ENCODE measurements around the gene TANGO6. TPM values are rescaled to one million over a fixed set of nuclear protein-coding genes. Genes with fewer than 3 reads are reported as not detected.

Gene TANGO6
- total RNA-seq, 1 experiment from 2014 or later = 18.2 TPM

DNA sequence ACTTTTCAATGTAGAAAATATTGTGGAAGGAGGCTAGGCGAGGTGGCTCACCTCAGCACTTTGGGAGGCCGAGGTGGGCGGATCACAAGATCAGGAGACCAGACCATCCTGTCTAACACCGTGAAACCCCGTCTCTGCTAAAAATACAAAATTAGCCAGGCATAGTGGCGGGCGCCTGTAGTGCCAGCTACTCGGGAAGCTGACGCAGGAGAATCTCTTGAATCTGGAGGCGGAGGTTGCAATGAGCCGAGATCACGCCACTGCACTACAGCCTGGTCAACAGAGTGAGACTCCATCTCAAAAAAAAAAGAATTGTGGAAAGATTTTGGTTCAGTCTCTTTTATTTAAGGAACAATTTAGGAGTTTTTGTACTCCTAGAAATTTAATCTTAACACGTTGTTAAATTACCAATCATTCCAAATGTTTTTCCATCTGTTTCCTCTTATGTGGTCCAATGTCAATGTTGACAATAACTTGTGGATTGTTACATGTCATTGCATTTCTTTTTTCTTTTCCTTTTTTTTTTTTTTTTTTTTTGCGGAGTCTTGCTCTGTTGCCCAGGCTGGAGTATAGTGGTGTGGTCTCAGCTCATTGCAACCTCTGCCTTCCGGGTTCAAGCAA lies 137.5 kb downstream of the TANGO6 start:
- H3K4me1 Mint-ChIP-seq (ENCODE audit: low read depth, unreplicated experiment) = no peaks in the 10 kb centered on the region
- H3K27me3 Mint-ChIP-seq (ENCODE audit: insufficient read depth, unreplicated experiment) = no peaks in the 10 kb centered on the region
- Histone ChIP-seq H3K27me3 (replicated peaks; ENCODE audit: control insufficient read depth, insufficient read depth, low read length) (no peaks in the 10 kb centered on the region), H3K36me3 (ENCODE audit: control insufficient read depth, insufficient read depth, low read length) (no peaks in the 10 kb centered on the region), H3K4me1 (no peaks in the 10 kb centered on the region), H3K4me3 (ENCODE audit: low read depth, low read length) (no peak overlapping the region), H3K9me3 (no peaks in the 10 kb centered on the region; the same call in 1 of the 2 replicates)
- no peak for DNase-seq
- H3K27ac Mint-ChIP-seq (ENCODE audit: unreplicated experiment) = no peak overlapping the region
- no peaks in the 10 kb centered on the region for H3K36me3 Mint-ChIP-seq (ENCODE audit: insufficient read depth, unreplicated experiment)
- TF ChIP-seq CTCF (IDR thresholded peaks at IDR 0.05; ENCODE audit: insufficient read depth in 1 of 2, low read depth in 1 of 2, low read length in 1 of 2, severe bottlenecking in 1 of 2, unreplicated experiment in 1 of 2) = no peak
- no TSS peak for BruUV-seq (replicated peaks)
- H3K9me3 Mint-ChIP-seq (ENCODE audit: unreplicated experiment) = no peaks in the 10 kb centered on the region
- intact Hi-C loops (cut with micrococcal nuclease; ENCODE audit: unreplicated experiment) = no loop called here
- H3K4me3 Mint-ChIP-seq (ENCODE audit: unreplicated experiment) = no peak overlapping the region
- CTCF ChIA-PET = no interaction called here
- POLR2A ChIA-PET = no interaction called here

DNA sequence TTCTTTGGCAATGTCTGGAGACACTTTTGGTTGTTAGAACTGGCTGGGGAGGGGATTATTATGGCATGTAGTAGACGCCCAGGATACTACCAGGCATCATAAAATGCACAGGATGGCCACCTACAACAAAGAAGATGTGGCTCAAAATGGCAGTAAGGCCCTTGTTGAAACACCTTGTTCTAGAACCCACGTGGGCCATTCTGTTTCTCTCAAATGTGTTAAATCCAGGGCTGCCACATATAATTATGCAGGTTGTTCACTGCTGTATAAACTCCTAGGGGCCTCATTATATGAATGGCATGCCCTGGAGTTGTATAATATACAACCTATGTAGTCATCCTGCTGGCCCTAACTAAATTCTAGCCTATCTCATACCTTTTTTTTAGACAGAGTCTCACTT lies 138.6 kb downstream of the TANGO6 start:
- no peaks in the 10 kb centered on the region for H3K9me3 Mint-ChIP-seq (ENCODE audit: unreplicated experiment)
- H3K9me3 ChIP-seq = no peaks in the 10 kb centered on the region
- intact Hi-C loops (cut with micrococcal nuclease; ENCODE audit: unreplicated experiment) = no loop called here

DNA sequence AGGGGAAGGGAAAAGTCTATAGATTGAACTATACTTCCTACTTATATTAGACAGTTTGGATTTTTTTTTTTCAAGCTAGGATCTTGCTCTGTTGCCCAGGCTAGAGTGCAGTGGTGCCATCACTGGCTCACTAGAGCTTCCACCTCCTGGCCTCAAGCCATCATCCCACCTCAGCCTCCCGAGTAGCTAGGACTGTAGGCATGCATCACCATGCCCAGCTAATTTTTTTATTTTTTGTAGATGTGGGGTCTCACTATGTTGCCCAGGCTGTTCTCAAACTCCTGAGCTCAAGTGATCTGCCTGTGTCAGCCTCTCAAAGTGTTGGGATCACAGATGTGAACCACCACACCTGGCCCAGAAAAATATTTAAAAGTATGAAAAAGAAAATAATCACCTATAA lies 141.1 kb downstream of the TANGO6 start:
- no peaks in the 10 kb centered on the region for H3K36me3 ChIP-seq (ENCODE audit: control insufficient read depth, insufficient read depth, low read length)
- Mint-ChIP-seq H3K27ac (ENCODE audit: unreplicated experiment) (no peak overlapping the region), H3K4me1 (ENCODE audit: low read depth, unreplicated experiment) (peaks cover 9% of the 10 kb centered on the region), H3K4me3 (ENCODE audit: unreplicated experiment) (no peak overlapping the region), H3K36me3 (ENCODE audit: insufficient read depth, unreplicated experiment) (no peaks in the 10 kb centered on the region), H3K27me3 (ENCODE audit: insufficient read depth, unreplicated experiment) (no peaks in the 10 kb centered on the region), H3K9me3 (ENCODE audit: unreplicated experiment) (no peaks in the 10 kb centered on the region)
- H3K4me3 ChIP-seq (ENCODE audit: low read depth, low read length) = no peak overlapping the region
- no peaks in the 10 kb centered on the region for H3K4me1 ChIP-seq
- CTCF ChIA-PET = interaction anchor here (0.6 kb wide), 1 partner anchor 108 kb away, joined by 7 read pairs; no protein-coding TSS in a partner anchor
- no peak for TF ChIP-seq CTCF (IDR thresholded peaks at IDR 0.05; ENCODE audit: insufficient read depth in 1 of 2, low read depth in 1 of 2, low read length in 1 of 2, severe bottlenecking in 1 of 2, unreplicated experiment in 1 of 2)
- no peaks in the 10 kb centered on the region for H3K9me3 ChIP-seq
- POLR2A ChIA-PET = no interaction called here
- DNase-seq = no peak
- intact Hi-C loops (cut with micrococcal nuclease; ENCODE audit: unreplicated experiment) = no loop called here
- no peaks in the 10 kb centered on the region for H3K27me3 ChIP-seq (replicated peaks; ENCODE audit: control insufficient read depth, insufficient read depth, low read length)
- BruUV-seq (replicated peaks) = no TSS peak

More for the DNA sequence above, 138.6 kb downstream of the TANGO6 start:
- ChIA-PET POLR2A (no interaction called here), CTCF (no interaction called here)
- no peaks in the 10 kb centered on the region for H3K27me3 Mint-ChIP-seq (ENCODE audit: insufficient read depth, unreplicated experiment)
- no peaks in the 10 kb centered on the region for H3K4me1 ChIP-seq
- H3K36me3 ChIP-seq (ENCODE audit: control insufficient read depth, insufficient read depth, low read length) = no peaks in the 10 kb centered on the region
- DNase-seq = no peak
- no peak overlapping the region for H3K4me3 Mint-ChIP-seq (ENCODE audit: unreplicated experiment)
- H3K36me3 Mint-ChIP-seq (ENCODE audit: insufficient read depth, unreplicated experiment) = no peaks in the 10 kb centered on the region
- TF ChIP-seq CTCF (IDR thresholded peaks at IDR 0.05; ENCODE audit: insufficient read depth in 1 of 2, low read depth in 1 of 2, low read length in 1 of 2, severe bottlenecking in 1 of 2, unreplicated experiment in 1 of 2) = no peak
- no TSS peak for BruUV-seq (replicated peaks)
- H3K4me3 ChIP-seq (ENCODE audit: low read depth, low read length) = no peak overlapping the region
- H3K4me1 Mint-ChIP-seq (ENCODE audit: low read depth, unreplicated experiment) = no peaks in the 10 kb centered on the region
- no peak overlapping the region for H3K27ac Mint-ChIP-seq (ENCODE audit: unreplicated experiment)
- no peaks in the 10 kb centered on the region for H3K27me3 ChIP-seq (replicated peaks; ENCODE audit: control insufficient read depth, insufficient read depth, low read length)
